Skeletal muscle satellite cell (primary cell): ENCODE results near the gene ARHGAP42.

Source experiments
- H3K27me3 ChIP-seq: 2 replicates; pipeline ENCODE4 v1.7.0; 2013; ENCODE audit warnings: low read length; ENCODE audit not compliant: control insufficient read depth, insufficient read depth
- H3K36me3 ChIP-seq: 2 replicates; pipeline ENCODE4 v1.7.0; 2013; ENCODE audit warnings: mild to moderate bottlenecking, control low read depth, low read length; ENCODE audit not compliant: insufficient read depth
- H3K4me1 ChIP-seq: 2 replicates; pipeline ENCODE4 v1.7.0; 2013; ENCODE audit warnings: low read length; ENCODE audit not compliant: control insufficient read depth, insufficient read depth
- H3K4me2 ChIP-seq: 2 replicates; pipeline ENCODE4 v1.7.0; 2013; ENCODE audit warnings: mild to moderate bottlenecking, low read length
- H3K4me3 ChIP-seq: 2 replicates; pipeline ENCODE4 v1.7.0; 2013; ENCODE audit warnings: low read length
- H3K9ac ChIP-seq: 2 replicates; pipeline ENCODE4 v1.7.0; 2013; ENCODE audit warnings: mild to moderate bottlenecking, low read depth, low read length, moderate library complexity
- H3K9me3 ChIP-seq: replicated peaks from 2 replicates; pipeline ENCODE4 v1.7.0; 2013; ENCODE audit warnings: mild to moderate bottlenecking, control low read depth, low read length

The ARHGAP42 gene

GRCh38 chr11:100941033-100941432, 253.9 kb downstream of the ARHGAP42 start:
- Histone ChIP-seq H3K4me1 (no peaks in the 10 kb centered on the region), H3K27me3 (no peaks in the 10 kb centered on the region), H3K36me3 (no peaks in the 10 kb centered on the region), H3K4me3 (no peak overlapping the region), H3K4me2 (no peak overlapping the region), H3K9ac (no peak overlapping the region), H3K9me3 (no peaks in the 10 kb centered on the region)

- Histone ChIP-seq H3K36me3 (no peaks in the 10 kb centered on the region), H3K9ac (no peak overlapping the region), H3K9me3 (no peaks in the 10 kb centered on the region), H3K4me1 (no peaks in the 10 kb centered on the region), H3K4me3 (no peak overlapping the region), H3K27me3 (no peaks in the 10 kb centered on the region), H3K4me2 (no peak overlapping the region)
Measured at GRCh38 chr11:100942016-100942415, 254.9 kb downstream of the ARHGAP42 start.

- H3K4me2 ChIP-seq = no peak overlapping the region
- H3K27me3 ChIP-seq = no peaks in the 10 kb centered on the region
- H3K9me3 ChIP-seq = no peaks in the 10 kb centered on the region
- no peak overlapping the region for H3K9ac ChIP-seq
- H3K4me3 ChIP-seq = no peak overlapping the region
- no peaks in the 10 kb centered on the region for H3K36me3 ChIP-seq
- H3K4me1 ChIP-seq = no peaks in the 10 kb centered on the region
Measured at GRCh38 chr11:100948936-100949335, 261.8 kb downstream of the ARHGAP42 start.

GRCh38 chr11:100949443-100949842, 262.4 kb downstream of the ARHGAP42 start:
- Histone ChIP-seq H3K4me1 (no peaks in the 10 kb centered on the region), H3K9me3 (no peaks in the 10 kb centered on the region), H3K4me3 (no peak overlapping the region), H3K9ac (no peak overlapping the region), H3K36me3 (no peaks in the 10 kb centered on the region), H3K4me2 (no peak overlapping the region), H3K27me3 (no peaks in the 10 kb centered on the region)

- no peaks in the 10 kb centered on the region for H3K27me3 ChIP-seq
- no peak overlapping the region for H3K4me3 ChIP-seq
- H3K4me2 ChIP-seq = no peak overlapping the region
- no peak overlapping the region for H3K9ac ChIP-seq
- no peaks in the 10 kb centered on the region for H3K36me3 ChIP-seq
- H3K4me1 ChIP-seq = no peaks in the 10 kb centered on the region
- no peaks in the 10 kb centered on the region for H3K9me3 ChIP-seq
Measured at GRCh38 chr11:100955318-100955717, 268.2 kb downstream of the ARHGAP42 start.

GRCh38 chr11:100956351-100956750, 269.3 kb downstream of the ARHGAP42 start:
- no peak overlapping the region for H3K4me3 ChIP-seq
- H3K27me3 ChIP-seq = no peaks in the 10 kb centered on the region
- H3K9me3 ChIP-seq = no peaks in the 10 kb centered on the region
- H3K9ac ChIP-seq = no peak overlapping the region
- no peaks in the 10 kb centered on the region for H3K36me3 ChIP-seq
- no peak overlapping the region for H3K4me2 ChIP-seq
- no peaks in the 10 kb centered on the region for H3K4me1 ChIP-seq

GRCh38 chr11:100957499-100957898, 270.4 kb downstream of the ARHGAP42 start:
- Histone ChIP-seq H3K4me1 (no peaks in the 10 kb centered on the region), H3K36me3 (no peaks in the 10 kb centered on the region), H3K27me3 (no peaks in the 10 kb centered on the region), H3K4me2 (no peak overlapping the region), H3K4me3 (no peak overlapping the region), H3K9me3 (no peaks in the 10 kb centered on the region), H3K9ac (no peak overlapping the region)

GRCh38 chr11:100961633-100962032, 274.5 kb downstream of the ARHGAP42 start:
- H3K9ac ChIP-seq = no peak overlapping the region

GRCh38 chr11:100963375-100963774, 276.3 kb downstream of the ARHGAP42 start:
- H3K9me3 ChIP-seq = no peaks in the 10 kb centered on the region
- peaks cover 3% of the 10 kb centered on the region for H3K36me3 ChIP-seq
- H3K4me2 ChIP-seq = no peak overlapping the region
- H3K4me3 ChIP-seq = no peak overlapping the region
- H3K4me1 ChIP-seq = no peaks in the 10 kb centered on the region
- H3K9ac ChIP-seq = no peak overlapping the region
- no peaks in the 10 kb centered on the region for H3K27me3 ChIP-seq

More at GRCh38 chr11:100961633-100962032, 274.5 kb downstream of the ARHGAP42 start:
- no peaks in the 10 kb centered on the region for H3K4me1 ChIP-seq
- no peaks in the 10 kb centered on the region for H3K9me3 ChIP-seq
- peaks cover 3% of the 10 kb centered on the region for H3K36me3 ChIP-seq
- H3K4me3 ChIP-seq = no peak overlapping the region
- H3K4me2 ChIP-seq = no peak overlapping the region
- no peaks in the 10 kb centered on the region for H3K27me3 ChIP-seq

- Histone ChIP-seq H3K36me3 (peaks cover 3% of the 10 kb centered on the region), H3K9me3 (no peaks in the 10 kb centered on the region), H3K27me3 (no peaks in the 10 kb centered on the region), H3K9ac (no peak overlapping the region), H3K4me3 (no peak overlapping the region), H3K4me1 (no peaks in the 10 kb centered on the region), H3K4me2 (no peak overlapping the region)
Measured at GRCh38 chr11:100964435-100964834, 277.3 kb downstream of the ARHGAP42 start.

- Histone ChIP-seq H3K9me3 (no peaks in the 10 kb centered on the region), H3K4me2 (no peak overlapping the region), H3K4me3 (no peak overlapping the region), H3K36me3 (peaks cover 3% of the 10 kb centered on the region), H3K4me1 (no peaks in the 10 kb centered on the region), H3K9ac (no peak overlapping the region), H3K27me3 (no peaks in the 10 kb centered on the region)
Measured at GRCh38 chr11:100965346-100965745, 278.3 kb downstream of the ARHGAP42 start.

GRCh38 chr11:100966366-100966765, 279.3 kb downstream of the ARHGAP42 start:
- H3K27me3 ChIP-seq = no peaks in the 10 kb centered on the region
- no peak overlapping the region for H3K4me3 ChIP-seq
- H3K36me3 ChIP-seq = peaks cover 3% of the 10 kb centered on the region
- no peak overlapping the region for H3K9ac ChIP-seq
- no peaks in the 10 kb centered on the region for H3K4me1 ChIP-seq
- no peak overlapping the region for H3K4me2 ChIP-seq
- no peaks in the 10 kb centered on the region for H3K9me3 ChIP-seq
